GOT3 (cell line): ENCODE results near the gene SPPL3.
"Not testable (repeated sequence)": the region's sequence is repeated elsewhere in the genome, so short reads cannot be mapped to it uniquely, and the experiment has no call there.

Source experiments
- DNase-seq: peaks from one replicate; lab custom pipeline; 2025; ENCODE audit warnings: mixed read lengths; lab: John Stamatoyannopoulos, UW

SPPL3 gene

DNA sequence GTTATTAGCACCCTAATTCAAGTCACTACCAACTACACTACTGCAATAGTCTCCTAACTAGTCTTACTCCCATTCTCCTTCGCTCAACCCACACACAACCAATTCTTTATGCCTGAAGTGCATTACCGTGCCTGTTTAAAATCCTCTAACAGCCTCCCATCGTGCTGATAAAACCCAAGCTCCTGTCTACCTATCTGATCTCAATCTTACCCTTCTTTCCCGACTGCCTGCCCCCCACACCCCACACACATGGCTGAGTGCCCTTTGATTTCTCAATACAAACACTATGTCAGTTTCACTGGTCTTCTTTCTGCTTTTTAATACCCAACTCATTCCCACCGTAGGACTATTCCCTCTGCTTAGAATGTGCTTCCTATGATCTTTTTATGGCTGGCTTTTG lies 59.9 kb downstream of the SPPL3 start:
- no peak for DNase-seq

DNA sequence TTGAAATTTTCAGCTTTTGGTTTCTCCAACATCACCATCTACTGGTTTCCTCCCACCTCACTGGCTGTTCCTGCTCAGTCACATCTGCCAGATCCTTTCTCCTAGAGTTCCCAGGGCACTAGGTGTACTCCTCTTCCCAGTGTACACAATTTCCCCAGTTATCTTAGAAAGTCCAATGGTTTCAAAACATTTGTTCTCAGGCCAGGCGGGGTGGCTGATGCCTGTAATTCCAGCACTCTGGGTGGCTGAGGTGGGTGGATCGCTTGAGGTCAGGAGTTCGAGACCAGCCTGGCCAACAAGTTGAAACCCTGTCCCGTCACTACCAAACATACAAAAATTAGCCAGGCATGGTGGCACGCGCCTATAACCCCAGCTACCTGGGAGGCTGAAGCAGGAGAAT lies 60.7 kb downstream of the SPPL3 start:
- no peak for DNase-seq

DNA sequence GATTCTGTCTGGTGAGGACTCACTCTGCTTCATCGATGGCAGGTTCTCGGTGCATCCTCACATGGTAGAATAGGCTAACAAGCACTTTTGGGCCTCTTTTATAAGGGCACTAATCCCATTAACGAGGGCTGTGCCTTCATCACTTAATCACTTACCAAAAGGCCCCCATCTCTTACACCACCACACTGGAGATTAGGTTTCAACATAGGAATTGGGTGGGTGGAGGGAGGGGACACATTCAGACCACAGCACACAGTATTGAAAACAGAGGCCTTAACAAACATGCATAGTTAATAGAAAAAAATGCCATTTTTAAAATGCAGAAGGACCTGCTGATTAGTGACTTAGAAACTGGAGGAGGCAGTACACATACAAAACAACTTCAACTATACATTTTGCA lies 61.6 kb downstream of the SPPL3 start:
- DNase-seq: no peak

DNA sequence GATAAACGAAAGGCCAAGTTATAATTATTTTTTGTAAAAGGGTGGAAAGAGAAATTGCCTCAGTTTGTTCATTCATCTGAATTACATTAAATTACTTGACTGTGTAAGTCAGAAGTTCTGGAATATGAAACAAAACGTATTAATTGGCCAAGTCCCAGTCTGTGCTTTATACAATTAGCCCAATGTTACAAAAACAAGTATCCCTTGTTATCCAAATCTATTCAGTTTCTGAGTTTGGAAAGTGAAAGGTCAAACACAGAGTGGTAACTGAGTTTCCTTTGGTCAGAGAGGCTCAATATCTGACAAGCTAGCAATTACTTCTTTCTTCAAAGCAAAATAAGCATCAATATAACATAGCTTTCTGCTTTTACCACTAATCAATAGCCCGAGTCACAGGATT lies 62.6 kb downstream of the SPPL3 start:
- no peak for DNase-seq

DNA sequence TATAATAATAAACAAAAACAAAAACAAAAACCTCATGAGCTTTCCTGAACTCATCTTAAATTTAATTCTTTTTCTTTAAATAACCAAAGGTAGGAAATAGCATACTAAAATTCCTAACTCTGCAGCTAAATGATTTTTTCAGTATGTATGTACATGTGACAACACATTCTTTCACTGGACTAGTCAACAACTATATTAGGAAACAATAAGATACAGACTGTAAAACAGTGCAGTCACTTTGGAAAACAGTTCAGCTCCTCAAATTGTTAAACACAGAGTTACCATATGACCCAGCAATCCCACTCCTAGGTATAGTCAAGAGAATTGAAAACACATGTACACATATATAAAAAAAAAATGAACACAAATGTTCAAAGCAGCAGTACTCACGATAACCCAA lies 64.7 kb downstream of the SPPL3 start:
- DNase-seq: no peak

DNA sequence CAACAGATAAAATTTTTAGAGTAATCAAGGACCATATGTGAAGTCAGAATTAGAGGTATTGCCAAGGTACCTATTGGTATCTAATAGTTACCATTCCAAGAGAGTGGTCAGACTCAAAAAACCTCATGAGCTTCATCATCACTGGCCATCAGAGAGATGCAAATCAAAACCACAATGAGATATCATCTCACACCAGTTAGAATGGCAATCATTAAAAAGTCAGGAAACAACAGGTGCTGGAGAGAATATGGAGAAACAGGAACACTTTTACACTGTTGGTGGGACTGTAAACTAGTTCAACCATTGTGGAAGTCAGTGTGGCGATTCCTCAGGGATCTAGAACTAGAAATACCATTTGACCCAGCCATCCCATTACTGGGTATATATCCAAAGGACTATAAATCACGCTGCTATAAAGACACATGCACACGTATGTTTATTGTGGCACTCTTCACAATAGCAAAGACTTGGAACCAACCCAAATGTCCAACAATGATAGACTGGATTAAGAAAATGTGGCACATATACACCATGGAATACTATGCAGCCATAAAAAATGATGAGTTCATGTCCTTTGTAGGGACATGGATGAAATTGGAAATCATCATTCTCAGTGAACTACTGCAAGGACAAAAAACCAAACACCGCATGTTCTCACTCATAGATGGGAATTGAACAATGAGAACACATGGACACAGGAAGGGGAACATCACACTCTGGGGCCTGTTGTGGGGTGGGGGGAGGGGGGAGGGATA lies 65.4 kb downstream of the SPPL3 start:
- DNase-seq: not testable (repeated sequence)

DNA sequence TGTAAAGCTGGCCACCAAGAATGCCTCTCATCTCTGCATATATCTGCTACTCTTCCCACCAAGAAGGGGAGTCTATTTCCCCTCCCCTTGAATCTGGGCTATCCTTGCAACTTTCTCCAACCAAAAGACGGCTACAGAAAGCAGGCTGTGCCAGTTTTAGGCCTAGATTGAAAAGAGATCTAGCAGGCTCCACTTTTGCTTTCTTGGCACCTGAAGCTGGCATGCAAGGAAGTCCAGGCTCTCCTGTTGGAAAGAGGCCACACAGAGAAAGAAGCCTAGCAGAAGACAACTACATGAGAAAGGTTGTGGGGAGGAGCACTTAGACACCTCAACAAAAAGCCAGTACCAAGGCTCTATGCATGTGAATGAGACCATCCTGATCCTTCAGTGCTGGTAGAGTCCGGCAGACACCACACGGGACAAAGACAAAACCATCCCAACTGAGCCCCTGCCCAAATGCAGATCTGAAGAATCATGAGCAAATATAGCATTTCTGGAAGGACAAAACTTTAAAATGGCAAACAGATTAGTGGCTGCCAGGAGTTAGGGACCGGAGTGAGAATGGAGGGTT lies 68.0 kb downstream of the SPPL3 start:
- no peak for DNase-seq

DNA sequence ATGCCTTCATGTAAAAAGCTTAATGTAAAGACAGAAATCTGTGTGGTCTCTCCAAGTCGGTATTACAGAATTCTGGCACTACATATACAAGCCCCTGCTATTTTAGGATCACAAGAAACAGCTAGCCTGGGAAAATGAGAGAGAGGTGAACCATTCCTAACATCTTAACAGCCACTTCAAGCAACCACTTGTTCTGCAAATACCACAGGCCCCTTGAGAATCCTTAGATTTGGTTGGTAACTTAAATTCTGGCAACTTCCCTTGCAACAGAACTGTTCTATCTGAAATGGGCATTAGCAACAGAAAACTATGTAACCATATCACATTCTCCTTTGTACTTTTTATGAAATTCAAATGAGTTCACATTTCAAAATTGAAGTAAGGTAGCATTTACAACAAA lies 68.5 kb downstream of the SPPL3 start:
- no peak for DNase-seq

DNA sequence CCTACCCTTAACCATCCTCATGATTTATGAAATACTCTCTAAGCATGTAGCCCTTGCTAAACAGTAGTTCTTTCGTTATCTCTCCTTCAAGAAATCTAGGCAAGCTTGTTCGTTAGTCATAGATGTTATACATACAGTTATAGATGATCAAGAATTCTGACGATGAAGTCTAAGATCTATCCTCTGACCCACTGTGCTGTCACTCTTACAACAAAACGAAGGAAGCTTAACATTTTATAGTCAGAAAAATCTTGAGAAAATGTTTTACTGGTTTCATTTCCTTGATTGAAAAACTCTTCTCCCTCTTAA lies 68.9 kb downstream of the SPPL3 start:
- no peak for DNase-seq

DNA sequence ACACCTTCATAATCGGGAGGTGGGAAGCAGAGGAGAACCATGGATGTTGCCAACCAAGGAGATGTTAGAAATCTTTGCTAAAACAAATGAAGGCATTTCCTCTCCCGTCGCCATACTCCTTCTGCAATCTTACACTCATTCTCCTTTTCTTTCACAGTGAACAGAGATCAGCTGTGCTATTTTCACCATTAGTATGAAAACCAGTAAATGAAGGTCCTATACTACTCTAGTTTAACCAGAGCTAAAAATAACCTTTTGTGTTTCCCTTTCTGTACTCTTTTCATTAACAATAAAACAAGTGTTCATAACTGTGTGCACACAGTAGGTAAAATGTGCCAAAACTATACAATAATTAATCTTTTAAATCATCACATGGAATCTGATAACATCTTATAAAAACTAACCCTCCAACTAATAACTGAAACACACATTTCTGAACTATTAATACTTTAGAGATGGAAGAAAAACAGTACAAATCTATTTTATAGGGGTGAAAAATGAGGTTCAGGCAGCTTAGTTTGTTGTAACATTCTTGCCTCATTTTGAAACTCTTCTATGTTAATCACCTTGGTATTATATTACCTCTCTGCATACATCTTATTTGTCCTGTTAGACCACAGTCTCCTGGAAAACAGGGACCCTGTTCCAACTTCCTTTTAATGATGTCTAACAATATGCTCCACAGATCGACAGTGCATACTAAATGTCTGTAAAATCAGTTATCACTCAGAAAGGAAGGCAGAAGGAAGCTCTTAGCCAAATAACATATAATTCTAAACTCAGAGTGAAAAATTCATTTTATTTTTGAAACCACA lies 69.5 kb downstream of the SPPL3 start:
- no peak for DNase-seq

DNA sequence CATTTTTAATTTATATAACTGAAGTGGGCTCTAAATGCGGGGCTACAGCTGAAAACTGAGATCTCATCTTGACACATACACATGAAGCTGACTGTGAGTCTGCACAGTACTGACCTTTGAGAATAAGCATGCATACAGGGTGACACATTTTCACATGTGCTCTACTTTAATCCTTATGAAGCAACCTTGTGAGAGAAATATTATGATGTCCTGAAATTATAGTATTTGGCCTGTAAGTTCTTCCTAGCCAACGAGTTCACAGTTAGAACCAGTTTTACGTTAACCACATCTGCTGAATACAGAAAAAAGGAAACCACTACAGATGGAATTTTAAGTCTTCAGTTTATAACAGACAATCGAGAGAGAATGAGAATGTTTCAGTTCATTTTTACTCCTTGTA lies 70.3 kb downstream of the SPPL3 start:
- DNase-seq: no peak

DNA sequence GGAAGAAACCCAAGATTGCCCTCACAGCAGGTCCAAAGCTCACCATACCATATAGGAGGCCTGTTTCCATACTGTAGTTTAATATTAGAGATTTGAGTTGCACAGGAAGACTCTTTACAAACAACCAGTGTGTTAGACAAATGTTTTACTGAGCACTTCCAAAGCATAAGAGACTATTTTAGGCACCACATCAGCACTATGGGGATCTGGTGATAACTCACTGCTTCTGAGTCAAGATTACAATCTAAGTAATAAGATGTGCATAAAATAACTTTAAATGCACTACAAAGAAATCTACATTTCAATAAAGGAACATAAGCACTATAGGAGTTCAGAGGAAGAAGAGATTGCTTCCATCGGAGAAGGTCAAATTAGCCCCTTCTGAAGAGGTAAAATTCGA lies 71.4 kb downstream of the SPPL3 start:
- no peak for DNase-seq

DNA sequence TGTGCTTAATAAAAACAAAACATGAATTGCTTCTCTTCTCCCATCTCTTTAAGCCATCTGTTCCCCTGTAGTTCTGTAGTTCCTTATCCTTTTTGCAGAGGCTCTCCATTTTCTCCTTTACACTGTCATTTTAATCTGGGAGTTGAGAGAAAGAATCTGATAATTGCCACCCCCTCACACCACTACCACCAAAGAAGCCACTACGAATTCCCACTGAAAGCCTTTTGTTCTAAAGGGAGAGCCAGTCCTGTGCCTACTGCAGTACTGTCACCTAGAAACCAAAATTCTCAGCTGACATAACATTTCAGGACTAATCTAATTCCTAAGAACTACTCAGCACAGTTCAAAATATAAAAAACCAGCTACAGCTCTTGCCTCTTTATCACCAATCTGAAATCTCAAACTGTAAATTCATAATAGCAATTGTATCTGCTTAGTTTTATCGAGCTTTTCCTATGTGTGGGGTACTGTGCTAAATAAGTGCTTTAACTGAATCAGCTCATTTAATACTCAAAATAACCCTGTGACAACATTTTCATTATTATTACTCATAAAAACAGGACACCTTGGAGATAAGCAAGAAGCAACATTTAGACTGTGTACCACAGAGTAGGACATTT lies 72.4 kb downstream of the SPPL3 start:
- no peak for DNase-seq

DNA sequence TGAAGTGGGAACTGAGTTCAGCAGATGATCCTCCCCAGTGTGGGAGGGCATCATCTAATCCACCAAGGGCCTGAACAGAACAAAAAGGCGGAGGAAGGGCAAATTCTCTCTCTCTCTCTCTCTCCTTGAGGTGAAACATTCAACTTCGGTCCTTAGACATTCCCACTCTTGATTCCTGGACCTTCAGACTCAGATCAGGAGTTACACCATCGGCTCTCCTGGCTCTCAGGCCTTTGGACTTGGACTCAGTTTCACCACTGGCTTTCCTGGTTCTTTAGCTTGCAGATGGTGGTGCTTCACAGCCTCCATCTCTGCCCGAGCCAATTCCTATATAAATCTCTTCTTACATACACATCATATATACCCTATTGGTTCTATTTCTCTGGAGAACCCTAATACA lies 73.2 kb downstream of the SPPL3 start:
- DNase-seq: no peak

DNA sequence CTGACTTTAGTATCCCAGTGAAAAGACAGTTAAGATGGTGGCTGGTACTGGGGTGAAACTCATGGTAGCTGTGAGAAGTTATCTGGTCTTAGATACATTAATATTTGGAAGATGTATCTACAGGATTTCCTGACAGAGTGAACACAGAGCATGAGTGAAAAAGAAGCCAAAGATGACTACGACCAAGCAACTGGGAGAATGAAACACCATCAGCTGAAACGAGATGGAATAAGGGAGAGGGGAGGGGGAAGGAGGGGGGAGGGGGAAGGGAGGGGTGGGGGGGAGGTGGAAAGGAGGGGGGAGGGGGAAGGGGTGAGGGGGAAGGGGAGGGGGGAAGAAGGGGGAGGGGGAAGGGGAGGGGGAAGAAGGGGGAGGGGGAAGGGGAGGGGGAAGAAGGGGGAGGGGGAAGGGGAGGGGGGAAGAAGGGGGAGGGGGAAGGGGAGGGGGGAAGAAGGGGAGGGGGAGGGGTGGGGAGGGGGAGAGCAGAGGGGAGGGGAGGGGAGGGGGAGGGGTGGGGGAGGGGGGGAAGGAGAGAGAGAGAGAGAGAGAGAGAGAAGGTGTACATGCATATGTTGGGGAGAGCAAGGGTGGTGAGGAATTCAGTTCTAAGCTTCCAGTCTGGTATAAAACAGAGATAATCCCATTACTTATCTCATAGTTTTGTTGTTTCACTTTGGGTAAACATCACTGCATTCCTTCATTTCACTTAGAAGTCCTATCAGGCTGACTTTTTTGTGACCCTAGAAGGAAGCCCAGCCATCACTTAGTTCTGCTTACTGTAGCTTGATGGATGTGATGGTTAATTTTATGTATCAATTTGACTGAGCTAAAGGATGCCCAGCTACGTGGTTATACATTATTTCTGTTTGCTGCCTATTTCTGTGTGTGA lies 73.9 kb downstream of the SPPL3 start:
- DNase-seq: no peak

DNA sequence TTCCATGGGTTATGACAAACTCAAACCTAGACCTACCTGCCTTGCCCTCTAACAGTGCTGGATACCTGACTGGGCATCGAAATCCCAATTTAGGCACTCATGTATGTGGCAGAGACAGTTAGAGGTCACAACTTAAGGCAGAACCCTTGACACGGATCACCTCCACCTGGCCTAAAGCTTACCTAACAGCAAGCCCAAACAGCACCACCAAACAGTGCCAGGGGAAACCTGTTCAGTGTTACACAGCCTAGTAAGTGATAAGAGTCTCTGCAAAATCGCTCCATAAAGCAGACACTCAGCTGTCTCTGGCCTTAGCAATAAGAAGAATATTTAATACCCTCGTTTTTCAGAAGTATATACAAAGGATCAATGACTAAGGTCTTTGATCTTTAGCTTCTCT lies 77.8 kb downstream of the SPPL3 start:
- no peak for DNase-seq

DNA sequence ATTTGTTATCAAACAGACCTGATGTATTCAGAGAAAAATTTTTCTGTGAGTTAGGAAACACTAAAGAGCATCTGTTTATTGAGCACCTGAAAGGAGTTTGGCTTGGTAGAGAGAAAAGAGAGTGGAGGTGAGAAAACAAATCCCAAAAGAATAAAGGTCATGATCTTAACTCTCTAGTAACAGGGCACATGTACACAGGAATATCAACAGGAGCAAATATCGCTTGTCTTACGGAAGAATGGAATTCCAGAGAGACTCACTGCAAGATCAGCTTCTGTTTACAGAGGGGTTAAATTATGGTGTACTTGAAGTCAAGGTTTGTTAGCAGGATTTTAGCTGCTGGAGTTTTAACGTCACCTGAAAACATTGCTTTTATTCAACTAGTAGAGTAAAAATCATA lies 78.8 kb downstream of the SPPL3 start:
- no peak for DNase-seq

DNA sequence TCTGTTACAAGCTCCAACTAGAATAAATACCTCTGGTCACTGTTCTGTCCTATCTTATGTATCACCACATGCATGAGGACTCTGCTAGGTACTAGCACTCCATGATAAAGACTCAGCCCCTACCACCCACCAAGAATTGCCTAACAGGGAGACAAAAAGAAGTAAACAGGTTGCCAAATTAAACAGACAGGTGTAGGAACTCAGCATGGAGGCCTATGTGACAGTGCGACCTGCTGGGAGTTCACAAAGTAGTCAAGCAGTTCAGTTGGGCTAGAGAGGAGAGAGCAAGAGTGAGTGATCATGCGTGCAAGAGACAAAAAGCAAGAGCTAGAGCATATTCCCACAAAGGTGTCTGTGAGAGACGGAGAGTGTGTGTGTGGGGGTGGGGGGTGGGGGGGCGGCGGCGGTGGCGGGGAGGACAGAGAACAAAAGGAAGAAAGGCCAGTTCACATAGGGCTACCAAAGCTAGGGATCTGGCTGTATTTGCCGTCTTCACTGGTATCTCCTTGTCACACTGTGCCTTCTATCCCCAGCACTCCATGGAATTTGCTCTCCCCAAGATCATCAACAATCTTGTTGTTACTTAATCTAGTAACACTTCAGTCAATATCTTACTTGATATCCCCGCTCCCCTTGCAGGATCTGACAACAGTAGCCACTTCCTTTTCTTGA lies 81.2 kb downstream of the SPPL3 start:
- DNase-seq: no peak

DNA sequence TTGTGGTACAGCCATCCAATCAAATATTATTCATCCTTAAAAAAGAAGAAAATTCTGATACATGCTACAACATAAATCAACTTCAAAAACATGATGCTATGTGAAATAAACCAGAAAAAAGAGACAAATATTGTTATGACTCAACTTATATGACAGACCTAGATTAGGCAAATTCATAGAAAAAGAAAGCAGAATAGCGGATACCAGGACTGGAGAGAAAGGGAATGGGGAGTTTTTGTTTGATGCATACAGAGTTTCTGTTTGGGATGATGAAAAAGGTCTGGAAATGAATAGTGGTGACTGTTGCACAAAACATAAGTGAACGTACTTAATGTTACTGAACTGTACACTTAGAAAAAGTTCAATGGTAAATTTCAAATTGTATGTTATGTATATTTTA lies 82.3 kb downstream of the SPPL3 start:
- DNase-seq: no peak

DNA sequence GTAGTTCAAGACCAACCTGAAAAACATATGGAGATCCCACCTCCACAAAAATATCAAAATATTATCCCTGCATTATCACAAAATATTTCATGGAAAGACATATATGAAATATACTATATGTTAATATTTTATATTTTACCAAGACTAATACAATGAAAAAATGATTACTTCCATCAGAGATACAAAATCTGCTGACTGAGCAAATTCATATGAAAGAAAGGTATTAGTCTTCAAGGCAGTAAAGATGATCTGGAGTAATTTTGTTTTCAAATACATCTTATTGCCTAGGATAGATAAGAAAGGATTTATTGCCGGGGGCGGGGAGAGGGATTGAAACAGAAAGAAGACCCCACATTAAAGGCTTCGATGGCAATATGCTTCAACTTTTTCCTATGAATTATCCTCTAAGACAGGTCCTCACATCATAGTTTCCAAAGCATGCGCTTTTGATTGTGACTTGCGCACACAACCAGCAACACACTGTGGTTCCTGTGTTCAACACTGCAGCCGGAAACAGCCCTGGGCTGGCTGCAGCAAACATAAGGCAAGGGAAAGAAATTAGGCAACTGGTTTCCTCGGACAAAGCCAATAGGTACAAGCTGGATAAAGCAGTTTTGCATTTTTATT lies 83.2 kb downstream of the SPPL3 start:
- no peak for DNase-seq

DNA sequence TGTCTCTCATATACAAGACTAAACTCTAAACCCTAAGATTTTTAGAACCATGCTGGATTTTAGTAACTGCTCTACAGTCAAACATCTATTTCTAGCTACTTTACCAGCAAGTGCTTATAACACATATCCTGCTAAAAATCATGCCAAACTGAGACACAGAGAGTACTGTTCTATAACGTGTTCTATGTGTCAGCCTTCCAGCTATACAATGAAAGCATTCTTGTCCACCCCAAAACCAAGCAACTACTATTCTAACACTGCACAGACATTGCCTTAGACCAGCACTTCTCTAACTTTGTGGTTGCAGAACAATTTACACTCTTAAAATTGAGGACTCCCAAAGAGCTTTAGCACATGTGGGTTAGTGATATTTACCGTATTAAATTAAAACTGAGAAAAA lies 85.7 kb downstream of the SPPL3 start:
- no peak for DNase-seq
